H1 (cell line): Measurements from ENCODE around the gene PGM3. TPM values are rescaled to one million over a fixed set of nuclear protein-coding genes. Genes with fewer than 3 reads are reported as not detected.

Experiments
- CTCF ChIA-PET: fragments of 300-600 bp; sonication (Branson Sonifier 250); formaldehyde crosslinking; loops from one replicate; lab custom pipeline; 2021; ENCODE audit not compliant: partially characterized antibody; lab: Charles Lee
- POLR2A ChIA-PET: fragments of 300-600 bp; sonication (Branson Sonifier 250); formaldehyde crosslinking; loops from one replicate; lab custom pipeline; 2021; ENCODE audit warnings: inconsistent platforms; ENCODE audit not compliant: partially characterized antibody; lab: Charles Lee
- DNase-seq, 2 experiments: peaks; one replicate each; pipeline versions ENCODE4 v3.0.0 to v3.0.0-alpha.2; 2010 to 2022; ENCODE audit warnings: low spot score in 2 of 2, low read depth in 1 of 2, mixed read lengths in 1 of 2
- FAIRE-seq: peaks from 2 replicates; lab custom pipeline; 2011; peaks lifted over from hg19 to GRCh38; lab: Jason Lieb, UNC
- H2AFZ ChIP-seq: 2 replicates; pipeline ENCODE4 v1.8.1; 2012; ENCODE audit warnings: low read length, inconsistent platforms
- H2AK5ac ChIP-seq: 2 replicates; pipeline ENCODE4 v1.6.1; 2013; ENCODE audit warnings: low read depth, low read length
- H2BK120ac ChIP-seq: replicated peaks from 2 replicates; pipeline ENCODE3; 2013; ENCODE audit warnings: low read depth, low read length, inconsistent platforms
- H2BK12ac ChIP-seq: 2 replicates; pipeline ENCODE4 v1.6.1; 2013; ENCODE audit warnings: low read depth, low read length
- H2BK15ac ChIP-seq: 2 replicates; pipeline ENCODE4 v1.6.1; 2013; ENCODE audit warnings: low read length
- H2BK20ac ChIP-seq: 2 replicates; pipeline ENCODE4 v1.6.1; 2013; ENCODE audit warnings: low read length
- H2BK5ac ChIP-seq: 2 replicates; pipeline ENCODE4 v1.6.1; 2013; ENCODE audit warnings: low read depth, low read length
- H3K14ac ChIP-seq: 2 replicates; pipeline ENCODE4 v1.6.1; 2013; ENCODE audit warnings: inconsistent platforms; ENCODE audit not compliant: insufficient read length
- H3K18ac ChIP-seq: 2 replicates; pipeline ENCODE4 v1.6.1; 2013; ENCODE audit warnings: low read length; ENCODE audit errors: extremely low read depth
- H3K23ac ChIP-seq: 2 replicates; pipeline ENCODE4 v1.6.1; 2013; ENCODE audit warnings: inconsistent platforms; ENCODE audit not compliant: insufficient read length
- H3K23me2 ChIP-seq: 2 replicates; pipeline ENCODE4 v1.6.1; 2013; ENCODE audit warnings: low read depth, low read length
- H3K27ac ChIP-seq: 2 replicates; pipeline ENCODE4 v1.6.1; 2011; ENCODE audit warnings: low read depth, low read length, inconsistent platforms
- H3K27me3 ChIP-seq, 4 experiments: replicated peaks in 1 of 4; 1 replicate in 1 of 4; 2 replicates in 3 of 4; pipeline versions ENCODE4 v1.6.1 to v1.8.1; 2011 to 2013; ENCODE audit warnings: low read length in 3 of 4, mild to moderate bottlenecking in 3 of 4, inconsistent platforms in 2 of 4, mixed read lengths in 2 of 4, moderate library complexity in 1 of 4; ENCODE audit not compliant: control insufficient read depth in 3 of 4, insufficient read depth in 3 of 4; ENCODE audit errors: extremely low read depth in 1 of 4
- H3K36me3 ChIP-seq, 4 experiments: 2 replicates each; pipeline versions ENCODE4 v1.6.1 to v1.8.1; 2011 to 2013; ENCODE audit warnings: mild to moderate bottlenecking in 4 of 4, low read length in 3 of 4, moderate library complexity in 2 of 4, control low read depth in 1 of 4, inconsistent platforms in 1 of 4; ENCODE audit not compliant: insufficient read depth in 4 of 4, control insufficient read depth in 2 of 4
- H3K4ac ChIP-seq: replicated peaks from 2 replicates; pipeline ENCODE3; 2013; ENCODE audit warnings: low read length, low read depth, mixed read lengths, inconsistent platforms; ENCODE audit not compliant: insufficient read length
- H3K4me1 ChIP-seq, 4 experiments: replicated peaks in 1 of 4; 1 replicate in 1 of 4; 2 replicates in 3 of 4; pipeline versions ENCODE4 v1.6.1 to v1.8.1; 2011 to 2013; ENCODE audit warnings: low read length in 3 of 4, inconsistent platforms in 2 of 4, mixed read lengths in 1 of 4; ENCODE audit not compliant: insufficient read depth in 4 of 4, control insufficient read depth in 3 of 4
- H3K4me2 ChIP-seq, 2 experiments: 2 replicates each; pipeline versions ENCODE4 v1.6.1 to v1.8.1; 2011 to 2013; ENCODE audit warnings: low read depth in 2 of 2, low read length in 2 of 2, control low read depth in 1 of 2, inconsistent platforms in 1 of 2, mild to moderate bottlenecking in 1 of 2; ENCODE audit not compliant: insufficient read depth in 1 of 2
- H3K4me3 ChIP-seq, 4 experiments: fragments of 200-600, 300-600 bp in 1 of 4; sonication (generic), shearing (Covaris generic), sonication (Bioruptor Twin) in 1 of 4; 2 replicates each; pipeline versions ENCODE4 v1.5.1 to v1.8.1; 2011 to 2016; ENCODE audit warnings: low read length in 4 of 4, low read depth in 3 of 4, control low read depth in 2 of 4, inconsistent platforms in 2 of 4, mild to moderate bottlenecking in 2 of 4, mixed read lengths in 1 of 4, moderate library complexity in 1 of 4; ENCODE audit not compliant: insufficient read depth in 2 of 4; ENCODE audit errors: extremely low read depth in 1 of 4
- H3K56ac ChIP-seq: replicated peaks from 2 replicates; pipeline ENCODE3; 2013; ENCODE audit warnings: low read depth, mild to moderate bottlenecking, mixed read lengths, low read length, inconsistent platforms; ENCODE audit not compliant: insufficient read length
- H3K79me1 ChIP-seq: 2 replicates; pipeline ENCODE4 v1.6.1; 2013; ENCODE audit warnings: low read depth, low read length, control low read depth
- H3K79me2 ChIP-seq, 2 experiments: 2 replicates each; pipeline versions ENCODE4 v1.6.1 to v1.8.1; 2012 to 2013; ENCODE audit warnings: low read length in 2 of 2, mild to moderate bottlenecking in 2 of 2, inconsistent platforms in 1 of 2; ENCODE audit not compliant: insufficient read depth in 2 of 2, control insufficient read depth in 1 of 2
- H3K9ac ChIP-seq, 4 experiments: replicated peaks in 1 of 4; 1 replicate in 1 of 4; 2 replicates in 3 of 4; pipeline versions ENCODE4 v1.6.1 to v1.8.1; 2011 to 2013; ENCODE audit warnings: low read depth in 3 of 4, low read length in 3 of 4, control low read depth in 2 of 4, mild to moderate bottlenecking in 2 of 4, moderate library complexity in 2 of 4, inconsistent platforms in 1 of 4; ENCODE audit errors: extremely low read depth in 1 of 4
- H3K9me3 ChIP-seq, 2 experiments: 2 replicates each; pipeline versions ENCODE4 v1.6.1 to v1.8.1; 2012 to 2013; ENCODE audit warnings: mild to moderate bottlenecking in 2 of 2, moderate library complexity in 2 of 2, control low read depth in 1 of 2, inconsistent platforms in 1 of 2, low read depth in 1 of 2, low read length in 1 of 2, mixed read lengths in 1 of 2; ENCODE audit not compliant: insufficient read depth in 2 of 2
- H4K20me1 ChIP-seq, 2 experiments: replicated peaks in 1 of 2; 2 replicates each; pipeline versions ENCODE3 to v1.8.1; 2011 to 2013; ENCODE audit warnings: inconsistent platforms in 2 of 2, low read length in 2 of 2, mild to moderate bottlenecking in 1 of 2; ENCODE audit not compliant: insufficient read depth in 2 of 2, control insufficient read depth in 1 of 2
- H4K5ac ChIP-seq: 2 replicates; pipeline ENCODE4 v1.6.1; 2013; ENCODE audit warnings: low read length, low read depth, mixed read lengths, inconsistent platforms; ENCODE audit not compliant: insufficient read length
- H4K8ac ChIP-seq: 2 replicates; pipeline ENCODE4 v1.8.0; 2013; ENCODE audit warnings: mild to moderate bottlenecking, moderate library complexity, low read length, inconsistent platforms; ENCODE audit not compliant: insufficient read depth; ENCODE audit errors: extremely low read depth
- H4K91ac ChIP-seq: replicated peaks from 2 replicates; pipeline ENCODE3; 2013; ENCODE audit warnings: low read length, mixed read lengths, inconsistent platforms; ENCODE audit not compliant: insufficient read length
- ASH2L ChIP-seq: fragments of 200-600, 300-600 bp; sonication (generic); IDR thresholded peaks from one replicate; pipeline ENCODE4 v1.7.1; 2017; ENCODE audit warnings: low read length
- NRF1 ChIP-seq: IDR thresholded peaks from 2 replicates; pipeline ENCODE4 v1.6.1; 2011; ENCODE audit warnings: mild to moderate bottlenecking, low read depth, low read length, improper control_type of control experiment
- RBBP5 ChIP-seq: IDR thresholded peaks from 2 replicates; pipeline ENCODE4 v1.7.1; 2012; ENCODE audit warnings: low read depth, mild to moderate bottlenecking, inconsistent platforms, low read length, moderate library complexity, borderline replicate concordance
- RXRA ChIP-seq: IDR thresholded peaks from 2 replicates; pipeline ENCODE4 v1.6.1; 2011; ENCODE audit warnings: low read depth, mild to moderate bottlenecking, low read length, moderate library complexity; ENCODE audit not compliant: insufficient read depth
- TAF7 ChIP-seq: optimal IDR thresholded peaks from 2 replicates; pipeline ENCODE3; 2011; ENCODE audit warnings: low read depth, mild to moderate bottlenecking, inconsistent platforms, low read length, moderate library complexity, borderline replicate concordance
- WGBS, 2 experiments: shearing (Covaris generic) in 1 of 2; methylation state at CpG; one replicate each; pipeline versions ENCODE4 v1.1.6 to v1.1.7; 2013 to 2015; ENCODE audit warnings: low lambda C conversion rate in 2 of 2, mixed read lengths in 2 of 2, inconsistent platforms in 1 of 2, low coverage in 1 of 2, missing lambda C conversion rate in 1 of 2; ENCODE audit not compliant: insufficient replicate concordance in 2 of 2, insufficient coverage in 1 of 2, insufficient read length in 1 of 2; ENCODE audit errors: extremely low coverage in 1 of 2, missing lambda C conversion rate in 1 of 2; 5-methylcytosine and 5-hydroxymethylcytosine counted together
- long read RNA-seq, 2 experiments: library from RNA in 1 of 2; library from capped mRNA in 1 of 2; stranded (forward); transcript quantifications; one replicate each; pipeline ENCODE4 v2.0.0, GENCODE V29; 2021; ENCODE audit warnings: inconsistent platforms in 1 of 2
- polyA minus RNA-seq, 3 experiments: library from RNA; depleted of rRNA, polyadenylated mRNA; stranded (reverse); fragments of >200 nt; gene quantifications; 1 replicate in 2 of 3; 2 replicates in 1 of 3; pipeline ENCODE4 v1.2.3, GENCODE V29; 2011
- polyA plus RNA-seq, 7 experiments: library from polyadenylated mRNA; depleted of rRNA in 3 of 7; stranded (reverse) in 5 of 7; unstranded in 2 of 7; fragments of >200 nt in 5 of 7; fragments of 200-250 nt in 2 of 7; gene quantifications; 1 replicate in 5 of 7; 2 replicates in 1 of 7; 4 replicates in 1 of 7; pipeline versions ENCODE4 v1.2.1 to v1.2.3, GENCODE V29; 2011 to 2013; ENCODE audit warnings: missing spikeins in 2 of 7, mixed read lengths in 2 of 7
- total RNA-seq: library from RNA; stranded (reverse); fragmentation: NEBNext Ultra II Directional; extraction: Animal tissue kit (Norgen Biotek cat#: 25700); gene quantifications from 2 replicates; pipeline ENCODE4 v1.2.1, GENCODE V29; 2021

Gene PGM3, protein sequence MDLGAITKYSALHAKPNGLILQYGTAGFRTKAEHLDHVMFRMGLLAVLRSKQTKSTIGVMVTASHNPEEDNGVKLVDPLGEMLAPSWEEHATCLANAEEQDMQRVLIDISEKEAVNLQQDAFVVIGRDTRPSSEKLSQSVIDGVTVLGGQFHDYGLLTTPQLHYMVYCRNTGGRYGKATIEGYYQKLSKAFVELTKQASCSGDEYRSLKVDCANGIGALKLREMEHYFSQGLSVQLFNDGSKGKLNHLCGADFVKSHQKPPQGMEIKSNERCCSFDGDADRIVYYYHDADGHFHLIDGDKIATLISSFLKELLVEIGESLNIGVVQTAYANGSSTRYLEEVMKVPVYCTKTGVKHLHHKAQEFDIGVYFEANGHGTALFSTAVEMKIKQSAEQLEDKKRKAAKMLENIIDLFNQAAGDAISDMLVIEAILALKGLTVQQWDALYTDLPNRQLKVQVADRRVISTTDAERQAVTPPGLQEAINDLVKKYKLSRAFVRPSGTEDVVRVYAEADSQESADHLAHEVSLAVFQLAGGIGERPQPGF
- total RNA-seq (55.2 and 60.5 TPM in 2 replicates), polyA plus RNA-seq (2011; rRNA removed) (6.5 and 14.5 TPM in 2 replicates), polyA minus RNA-seq (2011; rRNA and poly(A)+ RNA removed) (114 and 137 TPM in 2 replicates)
- polyA plus RNA-seq (2011; cell fraction: cytosol; rRNA removed), result 18.2 TPM
- 20.7 TPM for polyA plus RNA-seq (2011; cell fraction: nucleus; rRNA removed)
- 42.1 to 73.9 TPM (median 44.2 TPM) in 4 replicates for polyA plus RNA-seq (2012, experiment 1 of 2)
- 3.9 TPM for polyA plus RNA-seq (2012, experiment 2 of 2)
- polyA plus RNA-seq (2013, experiment 1 of 2), result 24.3 TPM
- 21.1 TPM for polyA plus RNA-seq (2013, experiment 2 of 2)
- polyA minus RNA-seq (2011; cell fraction: cytosol; rRNA and poly(A)+ RNA removed), result 33.1 TPM
- polyA minus RNA-seq (2011; cell fraction: nucleus; rRNA and poly(A)+ RNA removed), result 85.6 TPM
- long read RNA-seq, experiment 1, full-length matches to known transcripts, result 9 of 39 reads
- long read RNA-seq, experiment 1, partial matches to known transcripts, result 13 of 39 reads
- long read RNA-seq, experiment 1, other reads (novel, unspliced or antisense), result 17 of 39 reads
- long read RNA-seq, experiment 2, full-length matches to known transcripts, result 29 of 46 reads
- long read RNA-seq, experiment 2, partial matches to known transcripts, result 4 of 46 reads
- long read RNA-seq, experiment 2, other reads (novel, unspliced or antisense), result 13 of 46 reads

- 0% methylated on average over 45 of the region's 88 CpGs; no CpG with 5 or more reads in 1 of the 2 experiments for WGBS, 2 experiments
- Histone ChIP-seq H4K91ac (no peak within 1 kb of the TSS), H3K9ac (peak within 1 kb of the TSS; percentile 76 to 90 (median 84)), H4K5ac (peak within 1 kb of the TSS; percentile 86), H3K9me3 (no peaks in the 10 kb centered on the region), H3K27ac (peak within 1 kb of the TSS; percentile 72; the same call in 1 of the 2 replicates), H2BK120ac (no peak within 1 kb of the TSS), H2BK12ac (no peak within 1 kb of the TSS), H3K79me2 (peaks cover 0 to 26% of the 10 kb centered on the region in 2 experiments; a peak in 2 of 4 replicates), H3K56ac (peak within 1 kb of the TSS; percentile 62), H3K4me2 (peak within 1 kb of the TSS; percentile 76 to 89), H3K79me1 (peaks cover 4% of the 10 kb centered on the region; the same call in 1 of the 2 replicates), H2BK5ac (0 out of 2 replicates have a peak within 1 kb of the TSS, but pooled peaks have one; percentile 82), H4K8ac (peak within 1 kb of the TSS; percentile 95), H3K18ac (peak within 1 kb of the TSS; percentile 63), H3K4me3 (peak within 1 kb of the TSS; percentile 79 to 98 (median 84)), H2BK15ac (no peak within 1 kb of the TSS), H2AK5ac (no peak within 1 kb of the TSS), H2AFZ (0 out of 2 replicates have a peak within 1 kb of the TSS, but pooled peaks have one; percentile 24), H3K36me3 (peaks cover 2 to 32% (median 10%) of the 10 kb centered on the region in 4 experiments; a peak in 5 of 8 replicates), H3K4ac (no peak within 1 kb of the TSS), H3K23me2 (peaks cover 4% of the 10 kb centered on the region), H3K27me3 (no peaks in the 10 kb centered on the region), H2BK20ac (no peak within 1 kb of the TSS), H4K20me1 (peaks cover 6 to 8% of the 10 kb centered on the region in 2 experiments), H3K14ac (no peak within 1 kb of the TSS), H3K23ac (no peak within 1 kb of the TSS), H3K4me1 (no peaks in the 10 kb centered on the region)
- FAIRE-seq (no peak), DNase-seq (peak; percentile 54 to 92)
- ChIA-PET CTCF (interaction anchor here (0.9 to 8.9 kb wide), 4 partner anchors 18 to 106 kb away, joined by 3 to 42 read pairs (median 4); no protein-coding TSS in a partner anchor), POLR2A (interaction anchor here (0.6 to 1.5 kb wide), 6 partner anchors 20 to 320 kb away, joined by 3 to 5 read pairs (median 3); partner anchors contain the start of gene UBE3D)
- TF ChIP-seq TAF7 (peak; percentile 1), RXRA (no peak), NRF1 (no peak), RBBP5 (0 out of 2 replicates have a peak, but pooled peaks have one; percentile 67), ASH2L (peak; percentile 63)
Measured at GRCh38 chr6:83192871-83193746, at the start of gene PGM3, which contains the start of gene RWDD2A. Gene PGM3, minus strand, starts transcription at chr6:83193265. Its CDS starts 2,253 bp downstream, at chr6:83191012. Gene RWDD2A, plus strand, starts transcription at chr6:83193357. Its CDS starts 1,095 bp downstream, at chr6:83194452.
